Activated CD4-positive, alpha-beta T cell treated with anti-CD3 and anti-CD28 coated beads, Interleukin-2, amount 10 ng/mL, durations not matched to agents 7 days and 5 days (primary cell): ENCODE measurements around the gene TERT. TPM values are rescaled to one million over a fixed set of nuclear protein-coding genes. Genes with fewer than 3 reads are reported as not detected.

Experiments used
- CTCF ChIA-PET: fragments of 350-600 bp; sonication (Branson Sonifier 250); formaldehyde crosslinking; loops from one replicate; lab custom pipeline; 2021; ENCODE audit warnings: antibody characterized with exemption; lab: Charles Lee
- POLR2A ChIA-PET: fragments of 350-600 bp; sonication (Branson Sonifier 250); formaldehyde crosslinking; loops from one replicate; lab custom pipeline; 2021; ENCODE audit warnings: antibody characterized with exemption; lab: Charles Lee
- DNase-seq: peaks from one replicate; pipeline ENCODE4 v3.0.0-alpha.2; 2020
- H3K27ac Mint-ChIP-seq: one replicate; pipeline ENCODE4 v1.8.0; 2021; ENCODE audit warnings: mild to moderate bottlenecking, moderate library complexity, mixed read lengths
- H3K27me3 Mint-ChIP-seq: one replicate; pipeline ENCODE4 v1.8.0; 2021; ENCODE audit warnings: mixed read lengths
- H3K36me3 Mint-ChIP-seq: one replicate; pipeline ENCODE4 v1.8.0; 2021; ENCODE audit warnings: low read depth, mixed read lengths
- H3K4me1 Mint-ChIP-seq: one replicate; pipeline ENCODE4 v1.8.0; 2021; ENCODE audit warnings: mixed read lengths
- H3K4me3 Mint-ChIP-seq: one replicate; pipeline ENCODE4 v1.8.0; 2021; ENCODE audit warnings: mild to moderate bottlenecking, moderate library complexity, mixed read lengths
- H3K9me3 Mint-ChIP-seq: one replicate; pipeline ENCODE4 v1.8.0; 2021; ENCODE audit warnings: mixed read lengths
- total RNA-seq, 2 experiments: library from RNA; stranded (reverse); gene quantifications; one replicate each; pipeline ENCODE4 v1.2.3, GENCODE V29; 2021

TERT gene
- total RNA-seq, 2 experiments from 2014 or later: 3.4 to 5.6 TPM

DNA sequence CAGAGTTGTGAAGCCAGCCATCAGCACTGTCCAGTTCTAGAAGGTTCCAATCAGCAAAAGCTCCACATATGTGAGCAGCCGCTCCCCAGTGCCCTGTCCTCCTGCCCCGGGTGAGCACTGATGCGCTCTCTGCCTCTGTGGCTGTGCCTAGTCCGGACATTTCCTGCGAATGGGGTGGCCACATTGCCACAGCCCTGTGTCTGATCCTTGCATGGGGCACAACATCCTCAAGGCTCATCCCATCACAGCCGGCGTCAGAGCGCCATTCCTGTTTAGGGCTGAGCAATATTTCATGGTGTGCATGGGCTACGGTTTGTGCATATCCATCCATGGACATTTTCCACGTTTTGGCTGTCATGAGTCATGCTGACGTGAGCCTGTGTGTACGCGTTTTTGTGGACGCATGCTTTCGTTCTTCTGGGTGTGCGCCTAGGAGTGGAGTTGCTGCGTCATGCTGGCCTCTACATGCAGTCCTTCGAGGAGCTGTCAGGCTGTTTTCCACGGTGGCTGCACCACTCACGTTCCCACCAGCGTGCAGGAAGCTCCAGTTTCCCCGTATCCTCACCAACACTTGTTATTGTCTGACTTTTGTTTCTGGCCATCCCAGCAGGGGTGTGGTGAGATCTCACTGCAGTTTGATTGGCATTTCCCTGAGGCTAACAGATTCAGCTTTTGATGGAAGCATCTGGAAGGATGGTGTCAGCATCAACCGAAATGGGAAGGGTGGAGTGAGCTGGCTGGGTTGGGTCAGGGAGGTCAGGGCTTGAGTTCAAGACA, 79.4 kb downstream of the TERT start:
- POLR2A ChIA-PET: no interaction called here

DNA sequence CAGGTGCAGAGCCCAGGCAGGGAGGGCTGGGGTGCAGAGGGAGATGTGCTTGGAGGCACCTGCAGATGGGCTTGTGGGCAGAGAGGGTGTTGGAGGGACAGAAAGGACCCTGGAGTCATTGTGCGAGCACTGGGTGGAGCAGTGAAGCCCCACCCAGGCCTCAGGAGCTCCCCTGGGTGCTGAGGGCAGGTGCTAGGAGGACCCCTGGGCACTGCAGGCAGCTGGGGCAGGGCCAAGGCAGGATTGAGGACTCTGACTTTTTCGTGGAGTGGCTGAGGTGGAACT, 80.0 kb downstream of the TERT start:
- ChIA-PET CTCF (interaction anchor here (0.6 kb wide), 1 partner anchor 18 kb away, joined by 3 read pairs; no protein-coding TSS in a partner anchor), POLR2A (no interaction called here)
- H3K27ac Mint-ChIP-seq: no peak overlapping the region
- no peaks in the 10 kb centered on the region for H3K36me3 Mint-ChIP-seq
- no peak for DNase-seq
- no peak overlapping the region for H3K4me3 Mint-ChIP-seq
- H3K27me3 Mint-ChIP-seq: peaks cover 2% of the 10 kb centered on the region
- no peaks in the 10 kb centered on the region for H3K4me1 Mint-ChIP-seq
- H3K9me3 Mint-ChIP-seq: peaks cover 6% of the 10 kb centered on the region

More for the DNA sequence above, 79.4 kb downstream of the TERT start:
- no peak overlapping the region for H3K4me3 Mint-ChIP-seq
- H3K27me3 Mint-ChIP-seq: peaks cover 2% of the 10 kb centered on the region
- H3K9me3 Mint-ChIP-seq: peaks cover 6% of the 10 kb centered on the region
- no peaks in the 10 kb centered on the region for H3K36me3 Mint-ChIP-seq
- no peak for DNase-seq
- no peak overlapping the region for H3K27ac Mint-ChIP-seq
- CTCF ChIA-PET: interaction anchor here (0.6 kb wide), 1 partner anchor 18 kb away, joined by 3 read pairs; no protein-coding TSS in a partner anchor
- H3K4me1 Mint-ChIP-seq: no peaks in the 10 kb centered on the region

DNA sequence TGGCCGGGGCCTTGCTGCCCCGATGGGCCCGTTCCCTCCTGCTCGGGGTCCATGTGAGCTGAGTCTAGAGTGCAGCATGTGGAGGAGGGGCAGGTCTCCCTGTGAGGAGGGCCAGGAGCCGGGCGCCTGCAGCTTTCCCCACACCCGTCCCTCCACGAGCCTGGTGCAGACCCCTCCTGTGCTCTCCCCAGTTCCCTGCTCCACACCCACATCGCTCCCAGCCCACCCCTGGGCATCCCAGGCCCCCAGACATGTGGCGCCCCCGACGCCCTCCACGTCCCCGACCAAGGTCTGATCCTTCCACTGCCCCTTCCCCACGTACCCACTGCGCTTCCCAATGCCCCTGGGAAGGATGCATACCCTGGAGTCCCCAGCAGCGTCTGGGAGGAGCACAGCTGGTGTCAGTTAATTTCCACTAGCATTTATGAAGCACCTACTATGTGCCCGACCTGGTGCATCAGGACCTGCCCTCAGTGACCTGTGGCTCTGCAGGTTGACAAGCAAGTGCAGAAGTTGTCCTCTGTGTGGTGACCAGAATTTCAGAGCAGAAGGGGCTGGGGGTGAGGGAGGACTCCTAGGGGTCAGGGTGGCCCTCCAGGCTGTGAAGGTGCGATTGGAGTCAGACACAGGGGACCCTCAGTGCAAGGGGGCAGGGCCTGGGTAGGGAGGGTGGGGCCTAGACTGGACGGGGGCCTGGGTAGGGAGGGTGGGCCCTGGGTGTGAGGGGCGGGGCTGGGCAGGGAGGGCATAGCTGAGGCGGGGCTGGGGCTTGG, 80.5 kb downstream of the TERT start:
- no peak for DNase-seq
- no peak overlapping the region for H3K4me3 Mint-ChIP-seq
- no peaks in the 10 kb centered on the region for H3K36me3 Mint-ChIP-seq
- ChIA-PET POLR2A (no interaction called here), CTCF (interaction anchor here (0.6 kb wide), 1 partner anchor 19 kb away, joined by 3 read pairs; no protein-coding TSS in a partner anchor)
- peaks cover 2% of the 10 kb centered on the region for H3K27me3 Mint-ChIP-seq
- H3K4me1 Mint-ChIP-seq: no peaks in the 10 kb centered on the region
- H3K27ac Mint-ChIP-seq: no peak overlapping the region
- peaks cover 6% of the 10 kb centered on the region for H3K9me3 Mint-ChIP-seq

DNA sequence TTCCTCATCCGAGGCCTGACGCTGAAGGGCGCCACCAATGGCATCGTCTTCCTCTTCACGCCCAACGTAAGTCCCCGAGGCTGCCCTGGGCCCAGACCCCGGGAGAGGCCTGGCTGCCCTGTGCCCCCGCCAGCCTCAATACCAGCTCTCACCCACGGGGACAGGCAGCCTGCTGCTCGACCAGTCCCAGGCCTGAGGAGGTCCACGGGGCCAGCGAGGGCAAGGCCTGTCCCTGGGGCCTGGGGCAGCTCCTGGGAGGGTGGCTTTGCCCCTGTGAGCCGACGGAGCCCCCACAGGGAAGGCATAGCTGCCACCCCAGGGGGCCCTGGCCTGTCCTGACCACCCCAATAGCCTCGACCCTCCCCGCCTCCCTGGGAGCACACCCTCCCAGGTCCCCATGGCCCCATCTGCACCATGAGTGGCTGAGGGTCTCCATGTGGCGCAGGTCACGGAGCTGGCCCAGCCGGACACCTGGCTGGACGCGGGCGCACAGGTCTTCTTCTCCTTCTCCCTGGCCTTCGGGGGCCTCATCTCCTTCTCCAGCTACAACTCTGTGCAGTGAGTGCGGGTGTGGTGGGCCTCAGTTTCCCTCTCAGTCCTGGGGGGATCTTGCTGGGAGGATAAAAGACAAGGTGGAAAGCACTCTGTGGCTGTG, 81.2 kb downstream of the TERT start:
- H3K4me1 Mint-ChIP-seq: no peaks in the 10 kb centered on the region
- H3K36me3 Mint-ChIP-seq: no peaks in the 10 kb centered on the region
- ChIA-PET POLR2A (no interaction called here), CTCF (no interaction called here)
- H3K27me3 Mint-ChIP-seq: peaks cover 2% of the 10 kb centered on the region
- no peak overlapping the region for H3K4me3 Mint-ChIP-seq
- DNase-seq: no peak
- peaks cover 6% of the 10 kb centered on the region for H3K9me3 Mint-ChIP-seq
- no peak overlapping the region for H3K27ac Mint-ChIP-seq

DNA sequence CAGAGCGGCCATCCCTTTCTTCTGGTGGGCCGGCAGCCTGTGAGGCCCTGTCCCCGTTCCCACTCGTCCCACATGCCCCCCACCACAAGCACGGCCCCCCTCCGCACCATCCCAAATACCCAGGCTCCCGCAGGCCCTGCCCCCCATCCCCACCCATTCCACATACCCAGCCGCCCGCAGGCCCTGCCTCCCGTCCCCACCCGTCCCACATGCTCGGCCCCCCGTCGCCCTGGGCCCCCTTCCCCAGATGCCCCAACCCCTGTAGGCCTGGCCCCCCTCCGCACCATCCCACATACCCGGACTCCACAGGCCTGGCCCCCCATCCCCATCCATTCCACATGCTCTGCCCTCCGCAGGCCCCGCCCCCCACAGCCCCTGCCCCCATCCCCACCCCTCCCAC, 82.0 kb downstream of the TERT start:
- Mint-ChIP-seq H3K9me3 (peaks cover 6% of the 10 kb centered on the region), H3K4me1 (no peaks in the 10 kb centered on the region), H3K27me3 (peaks cover under 1% of the 10 kb centered on the region), H3K4me3 (no peak overlapping the region), H3K27ac (no peak overlapping the region), H3K36me3 (no peaks in the 10 kb centered on the region)
- ChIA-PET POLR2A (no interaction called here), CTCF (no interaction called here)
- no peak for DNase-seq

DNA sequence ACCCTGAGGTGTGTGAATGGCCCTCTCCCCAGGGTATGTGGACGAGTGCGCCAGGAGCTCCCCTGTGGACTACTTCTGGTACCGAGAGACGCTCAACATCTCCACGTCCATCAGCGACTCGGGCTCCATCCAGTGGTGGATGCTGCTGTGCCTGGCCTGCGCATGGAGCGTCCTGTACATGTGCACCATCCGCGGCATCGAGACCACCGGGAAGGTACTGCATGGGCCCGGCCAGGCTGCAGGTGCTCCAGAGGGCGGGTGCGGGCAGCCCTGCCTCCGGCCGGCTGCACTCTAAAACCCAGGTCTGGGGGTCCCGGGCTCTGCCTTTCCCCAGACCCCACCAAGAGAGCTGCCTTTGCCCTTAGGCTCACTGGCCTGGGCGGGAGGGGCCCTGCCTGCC, 82.6 kb downstream of the TERT start:
- no peaks in the 10 kb centered on the region for H3K27me3 Mint-ChIP-seq
- H3K27ac Mint-ChIP-seq: no peak overlapping the region

DNA sequence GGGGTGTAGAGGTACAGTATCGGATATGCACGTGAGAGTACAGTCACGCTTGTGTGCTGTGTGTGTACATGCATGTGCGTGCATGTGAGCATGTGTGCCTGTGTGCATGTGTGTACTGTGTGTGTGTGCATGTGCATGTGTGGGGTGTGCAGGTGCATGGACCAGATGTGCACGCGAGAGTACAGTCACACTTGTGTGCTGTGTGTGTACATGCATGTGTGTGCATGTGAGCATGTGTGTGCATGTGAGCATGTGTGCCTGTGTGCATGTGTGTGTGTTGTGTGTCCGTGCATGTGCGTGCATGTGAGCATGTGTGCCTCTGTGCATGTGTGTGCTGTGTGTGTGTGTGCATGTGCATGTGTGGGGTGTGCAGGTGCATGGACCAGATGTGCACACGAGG, 83.2 kb downstream of the TERT start:
- CTCF ChIA-PET: no interaction called here
- no peaks in the 10 kb centered on the region for H3K27me3 Mint-ChIP-seq
- H3K4me1 Mint-ChIP-seq: no peaks in the 10 kb centered on the region
- DNase-seq: no peak
- POLR2A ChIA-PET: no interaction called here
- H3K9me3 Mint-ChIP-seq: peaks cover 6% of the 10 kb centered on the region
- no peak overlapping the region for H3K4me3 Mint-ChIP-seq
- H3K36me3 Mint-ChIP-seq: no peaks in the 10 kb centered on the region
- H3K27ac Mint-ChIP-seq: no peak overlapping the region

More for the DNA sequence above, 82.6 kb downstream of the TERT start:
- ChIA-PET CTCF (no interaction called here), POLR2A (no interaction called here)
- Mint-ChIP-seq H3K9me3 (peaks cover 6% of the 10 kb centered on the region), H3K4me1 (no peaks in the 10 kb centered on the region), H3K36me3 (no peaks in the 10 kb centered on the region), H3K4me3 (no peak overlapping the region)
- no peak for DNase-seq

DNA sequence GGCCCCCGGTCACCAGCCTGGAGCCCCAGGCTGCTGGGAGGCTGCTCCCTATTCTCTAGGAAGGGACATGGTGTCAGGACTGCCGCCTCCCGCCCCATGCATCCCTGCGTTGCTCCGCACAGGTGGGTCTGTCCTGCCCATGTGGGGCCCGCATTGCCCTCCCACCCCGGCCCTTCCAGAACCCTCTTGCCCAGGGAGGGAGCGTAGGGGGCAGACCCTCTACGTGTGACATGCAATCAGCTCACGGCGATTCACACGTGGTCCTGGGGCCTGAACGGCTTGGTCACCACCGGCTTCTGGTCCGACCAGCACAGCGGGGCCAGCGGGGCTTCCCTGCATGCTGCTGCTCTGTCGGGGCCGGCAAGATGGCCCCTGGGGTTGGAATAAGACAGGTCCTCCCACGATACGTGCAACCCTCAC, 84.0 kb downstream of the TERT start:
- H3K4me3 Mint-ChIP-seq: no peak overlapping the region
- DNase-seq: no peak
- no peak overlapping the region for H3K27ac Mint-ChIP-seq
- no peaks in the 10 kb centered on the region for H3K4me1 Mint-ChIP-seq
- no peaks in the 10 kb centered on the region for H3K36me3 Mint-ChIP-seq
- H3K27me3 Mint-ChIP-seq: no peaks in the 10 kb centered on the region
- peaks cover 6% of the 10 kb centered on the region for H3K9me3 Mint-ChIP-seq
- POLR2A ChIA-PET: no interaction called here
- CTCF ChIA-PET: no interaction called here

DNA sequence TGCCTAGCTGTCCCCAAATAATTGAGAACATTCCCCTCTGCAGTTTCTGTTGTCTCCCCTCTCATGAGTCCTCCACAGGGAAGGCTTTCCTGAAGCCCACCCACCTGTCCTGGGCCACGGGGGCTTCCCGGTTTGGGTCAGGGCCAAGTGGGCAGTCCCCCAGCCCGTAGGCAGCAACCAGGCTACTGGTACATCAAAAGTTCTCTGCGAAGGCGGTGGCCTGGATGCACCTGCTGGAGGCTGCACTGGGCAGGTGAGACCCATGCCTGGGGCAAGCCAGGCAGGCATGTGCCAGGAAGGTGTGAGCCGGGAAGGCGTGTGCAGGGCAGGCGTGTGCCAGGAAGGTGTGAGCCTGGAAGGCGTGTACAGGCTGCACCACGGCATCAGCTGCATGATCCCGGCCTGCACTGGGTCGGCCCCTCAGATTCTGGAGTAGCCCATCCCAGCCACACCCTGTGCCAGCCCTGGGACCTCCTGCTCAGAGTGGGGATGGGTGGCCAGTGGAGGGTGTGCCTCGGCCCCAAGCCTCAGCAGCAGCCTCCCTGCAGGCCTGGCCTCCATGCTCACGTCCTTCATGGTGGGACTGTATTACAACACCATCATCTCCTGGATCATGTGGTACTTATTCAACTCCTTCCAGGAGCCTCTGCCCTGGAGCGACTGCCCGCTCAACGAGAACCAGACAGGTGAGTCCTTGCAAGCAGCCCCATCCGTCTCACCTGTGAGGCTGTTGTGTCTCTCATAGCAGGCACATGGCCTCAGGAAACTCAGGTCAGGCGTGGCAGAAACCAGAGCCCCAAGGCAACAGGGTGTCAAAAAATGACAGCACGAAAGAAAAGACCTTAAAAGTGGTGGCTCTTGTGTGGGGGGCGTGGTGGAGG, 84.7 kb downstream of the TERT start:
- H3K27ac Mint-ChIP-seq: no peak overlapping the region
- peaks cover 6% of the 10 kb centered on the region for H3K9me3 Mint-ChIP-seq
- H3K4me1 Mint-ChIP-seq: no peaks in the 10 kb centered on the region
- no peak for DNase-seq
- CTCF ChIA-PET: no interaction called here
- H3K4me3 Mint-ChIP-seq: no peak overlapping the region
- peaks cover 2% of the 10 kb centered on the region for H3K27me3 Mint-ChIP-seq
- POLR2A ChIA-PET: no interaction called here
- H3K36me3 Mint-ChIP-seq: no peaks in the 10 kb centered on the region

DNA sequence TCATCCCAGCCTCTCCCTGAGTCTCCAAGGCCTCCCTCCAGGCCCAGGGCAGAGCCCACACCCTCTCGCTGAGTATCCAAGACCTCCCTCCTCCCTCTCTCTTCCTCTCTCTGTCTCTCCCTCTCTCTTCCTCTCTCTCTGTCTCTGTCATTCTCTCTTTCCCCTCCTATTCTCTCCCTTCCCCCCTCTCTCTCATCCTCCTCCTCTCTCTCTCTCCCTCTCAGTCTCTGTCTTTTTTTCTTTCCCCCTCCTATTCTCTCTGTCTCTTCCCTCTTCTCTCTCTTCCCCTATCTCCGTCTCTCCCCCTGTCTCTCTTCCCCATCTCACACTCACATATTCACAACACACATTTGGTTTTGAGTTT, 85.4 kb downstream of the TERT start:
- no peaks in the 10 kb centered on the region for H3K36me3 Mint-ChIP-seq
- ChIA-PET POLR2A (no interaction called here), CTCF (no interaction called here)
- H3K4me1 Mint-ChIP-seq: no peaks in the 10 kb centered on the region
- H3K9me3 Mint-ChIP-seq: peaks cover 6% of the 10 kb centered on the region
- no peak overlapping the region for H3K27ac Mint-ChIP-seq
- DNase-seq: no peak
- no peak overlapping the region for H3K4me3 Mint-ChIP-seq
- peaks cover 2% of the 10 kb centered on the region for H3K27me3 Mint-ChIP-seq

DNA sequence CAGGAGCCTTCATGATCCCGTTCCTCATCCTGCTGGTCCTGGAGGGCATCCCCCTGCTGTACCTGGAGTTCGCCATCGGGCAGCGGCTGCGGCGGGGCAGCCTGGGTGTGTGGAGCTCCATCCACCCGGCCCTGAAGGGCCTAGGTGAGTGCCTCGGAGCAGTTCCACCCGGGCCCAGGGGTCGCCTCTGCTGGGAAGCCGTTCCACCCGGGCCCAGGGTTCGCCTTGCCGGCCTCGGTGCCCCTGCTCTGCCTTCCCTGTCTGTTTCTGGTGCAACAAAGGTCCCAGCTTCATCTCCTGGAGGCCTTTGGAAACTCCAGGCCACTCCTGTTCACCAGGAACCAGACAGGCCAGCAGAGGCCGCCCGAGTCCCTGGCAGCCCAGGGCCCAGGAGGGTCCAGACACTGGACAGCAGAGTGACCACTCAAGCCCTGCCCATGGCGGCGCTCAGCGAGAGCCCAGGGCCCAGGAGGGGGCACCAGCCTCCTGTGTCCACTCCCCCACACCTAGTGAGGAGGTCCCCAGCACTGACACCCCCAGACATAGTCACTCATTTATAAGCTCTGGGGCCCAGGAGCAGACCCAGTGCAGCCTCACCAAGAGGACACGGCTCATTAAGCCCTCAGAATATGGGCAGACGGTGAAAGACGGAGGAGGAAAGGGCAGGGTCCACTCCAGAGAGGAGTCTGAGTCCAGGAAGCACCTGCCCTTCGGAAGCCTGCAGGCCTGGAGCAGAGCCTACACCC, 86.0 kb downstream of the TERT start:
- DNase-seq: no peak
- ChIA-PET POLR2A (no interaction called here), CTCF (no interaction called here)
- Mint-ChIP-seq H3K4me3 (no peak overlapping the region), H3K27ac (no peak overlapping the region), H3K9me3 (peaks cover 6% of the 10 kb centered on the region), H3K27me3 (peaks cover 2% of the 10 kb centered on the region), H3K36me3 (no peaks in the 10 kb centered on the region), H3K4me1 (no peaks in the 10 kb centered on the region)

DNA sequence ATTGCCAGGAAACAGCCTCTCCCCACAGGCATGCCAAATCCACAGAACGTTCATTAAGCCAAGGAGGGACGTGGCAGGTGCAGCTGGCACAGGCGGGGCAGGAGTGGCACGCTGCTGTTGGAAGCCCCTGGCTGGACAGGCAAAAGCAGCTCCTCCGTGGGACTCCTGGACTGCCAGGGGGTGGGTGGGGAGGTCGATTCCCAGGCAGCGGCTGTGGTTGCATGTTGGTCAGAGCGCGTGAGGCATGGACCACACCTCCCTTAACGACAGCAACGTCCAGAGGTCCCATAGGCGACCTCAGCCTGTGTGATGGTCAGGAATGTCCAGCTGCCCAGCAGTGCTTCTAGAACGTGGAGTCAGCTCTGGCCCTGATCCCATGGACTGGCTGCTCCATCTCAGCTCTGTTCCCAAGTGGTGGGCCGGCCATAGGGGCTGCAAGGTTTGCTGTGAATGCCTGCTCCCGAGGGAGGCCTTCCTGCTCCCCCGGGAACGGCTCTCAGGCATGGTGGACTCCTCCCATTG, 86.6 kb downstream of the TERT start:
- H3K4me1 Mint-ChIP-seq: no peaks in the 10 kb centered on the region
- H3K4me3 Mint-ChIP-seq: no peak overlapping the region
- peaks cover 6% of the 10 kb centered on the region for H3K9me3 Mint-ChIP-seq
- ChIA-PET CTCF (no interaction called here), POLR2A (no interaction called here)
- no peak overlapping the region for H3K27ac Mint-ChIP-seq
- no peak for DNase-seq
- H3K27me3 Mint-ChIP-seq: peaks cover 2% of the 10 kb centered on the region
- no peaks in the 10 kb centered on the region for H3K36me3 Mint-ChIP-seq
